Stimulated activated naive CD8-positive, alpha-beta T cell treated with anti-CD3 and anti-CD28 coated beads, Interleukin-15, Interleukin-2, amounts not matched to agents 100 U/mL and 50 U/mL, for 24 hours (primary cell): Measurements from ENCODE around the gene GINS1.

Experiments
- ATAC-seq: fragments of 150-1000 bp; cut with Tn5 transposase; one replicate; pipeline ENCODE4 v1.10.0; 2021
- DNase-seq: peaks from one replicate; pipeline ENCODE4 v3.0.0; 2021

GINS1 gene

GRCh38 chr20:25407311-25408169 lies at the start of gene GINS1:
Gene GINS1 (plus strand): TSS chr20:25407673. CDS start chr20:25407821, 148 bp downstream.
- DNase-seq: peak; percentile 93
- ATAC-seq: peak; percentile 95

- DNase-seq: no peak
- ATAC-seq: no peak
Measured at GRCh38 chr20:25360631-25361286, 46.7 kb upstream of the GINS1 start.

- DNase-seq (no peak), ATAC-seq (no peak)
Measured at GRCh38 chr20:25361287-25361683, 46.2 kb upstream of the GINS1 start.

GRCh38 chr20:25364180-25364788 lies 43.2 kb upstream of the GINS1 start:
- ATAC-seq (no peak), DNase-seq (no peak)

- no peak for DNase-seq
- ATAC-seq: no peak
Measured at GRCh38 chr20:25364879-25365699, 42.4 kb upstream of the GINS1 start.

GRCh38 chr20:25368526-25368925 lies 38.9 kb upstream of the GINS1 start:
- DNase-seq (no peak), ATAC-seq (no peak)

- ATAC-seq (no peak), DNase-seq (no peak)
Measured at GRCh38 chr20:25368976-25369375, 38.5 kb upstream of the GINS1 start.

- ATAC-seq (no peak), DNase-seq (no peak)
Measured at GRCh38 chr20:25369529-25369928, 37.9 kb upstream of the GINS1 start.

- ATAC-seq: no peak
- no peak for DNase-seq
Measured at GRCh38 chr20:25369971-25370370, 37.5 kb upstream of the GINS1 start.

- peak; percentile 93 for ATAC-seq
Measured at GRCh38 chr20:25372584-25373336, 34.7 kb upstream of the GINS1 start.

GRCh38 chr20:25374842-25375241 lies 32.6 kb upstream of the GINS1 start:
- DNase-seq (no peak), ATAC-seq (no peak)

More at GRCh38 chr20:25372584-25373336, 34.7 kb upstream of the GINS1 start:
- DNase-seq: no peak

GRCh38 chr20:25376236-25376635 lies 31.2 kb upstream of the GINS1 start:
- ATAC-seq: no peak
- DNase-seq: no peak

GRCh38 chr20:25376886-25377285 lies 30.6 kb upstream of the GINS1 start:
- DNase-seq: no peak

GRCh38 chr20:25378189-25378883 lies 29.1 kb upstream of the GINS1 start:
- DNase-seq: no peak
- ATAC-seq: no peak

More at GRCh38 chr20:25376886-25377285, 30.6 kb upstream of the GINS1 start:
- ATAC-seq: no peak

- ATAC-seq: no peak
Measured at GRCh38 chr20:25378884-25379733, 28.4 kb upstream of the GINS1 start.

GRCh38 chr20:25380945-25381614 lies 26.4 kb upstream of the GINS1 start:
- ATAC-seq (peak; percentile 10), DNase-seq (no peak)

More at GRCh38 chr20:25378884-25379733, 28.4 kb upstream of the GINS1 start:
- no peak for DNase-seq

GRCh38 chr20:25382704-25383370 lies 24.6 kb upstream of the GINS1 start:
- DNase-seq (no peak), ATAC-seq (peak; percentile 70)

GRCh38 chr20:25389401-25389857 lies 18.0 kb upstream of the GINS1 start:
- DNase-seq (no peak), ATAC-seq (no peak)
